HG02981 (cell line): ENCODE measurements around the gene PDE2A.

Source experiments
- ATAC-seq: cut with Tn5 transposase; IDR thresholded peaks from one replicate; pipeline ENCODE4 v1.9.1; 2021; ENCODE audit warnings: mild to moderate bottlenecking, moderate library complexity; ENCODE audit not compliant: unreplicated experiment

The PDE2A gene

DNA sequence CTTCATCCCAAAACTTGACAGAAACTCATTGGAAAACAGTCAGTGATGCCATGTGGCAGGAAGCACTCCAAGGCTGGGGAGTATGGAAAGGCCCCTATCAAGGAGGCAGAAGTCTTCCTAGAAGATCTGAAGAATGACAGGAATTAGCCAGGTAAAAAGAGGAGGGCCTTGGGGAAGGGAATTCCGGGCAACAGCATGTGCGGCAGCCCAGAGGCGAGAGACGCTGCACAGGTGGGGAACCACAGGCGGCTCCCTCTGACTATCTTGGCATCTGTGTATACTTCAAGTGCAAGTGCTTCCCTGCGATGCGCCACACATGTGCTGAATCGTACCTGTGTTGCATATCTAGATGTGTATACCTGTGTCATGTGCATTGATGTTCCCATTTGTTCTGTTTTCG, 12.7 kb downstream of the PDE2A start:
- ATAC-seq: no peak

DNA sequence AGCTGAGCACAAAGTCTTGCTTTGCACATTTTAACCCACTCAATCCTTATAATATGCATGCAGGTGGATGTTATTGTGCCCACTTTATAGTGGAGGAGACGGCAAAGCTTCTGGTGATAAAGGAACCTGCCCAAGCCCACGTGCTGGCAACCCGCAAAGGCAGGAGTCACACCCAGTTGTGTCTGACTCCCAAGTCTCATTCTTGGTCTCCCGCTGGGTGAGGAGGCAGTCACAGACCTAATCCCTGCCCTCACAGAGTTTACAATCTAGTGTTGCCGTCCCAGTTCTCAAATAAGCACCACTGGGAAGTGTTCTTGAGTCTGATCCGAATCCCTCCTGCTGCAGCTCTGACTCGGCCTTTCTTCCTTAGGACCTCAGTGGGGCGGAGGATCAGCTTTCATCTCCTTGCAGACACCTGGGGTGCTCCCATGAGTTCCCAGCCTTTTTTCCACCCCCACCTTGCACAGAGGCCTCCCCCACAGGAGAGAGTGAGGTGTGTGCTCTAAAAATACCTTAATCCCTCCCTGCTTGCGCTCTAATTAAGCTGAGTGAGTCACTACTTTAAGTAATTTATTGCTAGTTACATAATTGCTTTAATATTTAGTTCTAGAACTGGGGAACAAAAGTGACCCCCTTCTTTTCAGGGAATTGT, 15.1 kb downstream of the PDE2A start:
- ATAC-seq: no peak

GRCh38 chr11:72657411-72658100, 16.7 kb downstream of the PDE2A start:
- no peak for ATAC-seq

GRCh38 chr11:72655896-72656464, 18.2 kb downstream of the PDE2A start:
- ATAC-seq: no peak

GRCh38 chr11:72655014-72655413, 19.2 kb downstream of the PDE2A start:
- ATAC-seq: no peak

DNA sequence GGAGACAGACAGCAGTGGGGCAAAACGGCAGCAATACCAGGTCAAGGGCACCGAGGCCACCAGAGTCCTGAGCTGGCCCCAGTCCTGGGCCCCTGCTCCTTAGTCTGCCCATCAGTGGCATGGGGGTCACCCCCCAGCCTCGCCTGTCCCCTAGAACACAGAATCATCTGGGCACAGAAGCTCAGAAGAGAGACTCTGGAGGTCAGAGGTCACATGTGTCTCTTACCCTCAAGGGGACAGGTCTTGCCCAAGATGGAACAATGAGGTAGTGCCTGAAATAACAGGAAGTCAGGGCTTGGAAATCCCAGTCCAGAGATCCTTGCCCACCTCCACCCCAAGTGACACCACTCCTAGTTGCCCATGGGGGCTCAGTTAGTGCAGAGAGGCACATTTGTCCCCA, 20.6 kb downstream of the PDE2A start:
- no peak for ATAC-seq

DNA sequence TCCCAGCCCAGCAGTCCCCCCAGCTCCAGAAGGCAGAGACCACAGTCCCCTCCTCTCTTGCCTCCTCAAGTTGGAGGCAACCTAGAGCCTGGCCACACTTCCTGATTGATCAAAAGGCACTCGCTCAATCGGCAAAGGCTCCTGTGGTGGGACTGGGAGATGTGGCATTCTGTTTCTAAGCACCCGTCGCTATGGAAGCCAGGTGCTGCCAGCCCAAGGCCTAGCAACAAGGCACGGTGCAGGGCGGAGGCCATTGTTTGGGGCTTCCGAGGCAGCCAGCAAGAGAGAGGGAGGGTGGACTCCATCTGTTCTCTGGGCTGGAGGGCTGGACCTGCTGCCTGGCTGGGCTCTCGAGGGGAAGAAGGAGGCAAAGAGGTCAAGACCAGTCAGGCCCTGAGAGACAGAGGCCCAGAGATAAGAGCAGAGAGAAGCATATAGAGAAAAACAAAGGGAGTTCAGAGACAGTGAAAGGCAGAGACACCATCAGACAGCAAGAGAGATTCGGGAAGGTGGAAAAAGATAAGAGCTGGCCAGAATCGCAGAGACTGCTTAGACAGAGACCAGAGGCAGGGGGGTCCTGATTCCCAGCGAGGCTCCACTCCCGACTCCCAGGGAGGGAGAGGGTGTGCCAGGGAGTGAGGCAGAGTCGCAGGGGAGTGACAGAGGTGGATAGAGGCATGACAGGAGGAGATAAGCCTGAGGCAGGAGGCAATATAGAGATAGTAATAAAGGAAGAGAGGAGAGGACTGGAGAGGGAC, 21.2 kb downstream of the PDE2A start:
- no peak for ATAC-seq

DNA sequence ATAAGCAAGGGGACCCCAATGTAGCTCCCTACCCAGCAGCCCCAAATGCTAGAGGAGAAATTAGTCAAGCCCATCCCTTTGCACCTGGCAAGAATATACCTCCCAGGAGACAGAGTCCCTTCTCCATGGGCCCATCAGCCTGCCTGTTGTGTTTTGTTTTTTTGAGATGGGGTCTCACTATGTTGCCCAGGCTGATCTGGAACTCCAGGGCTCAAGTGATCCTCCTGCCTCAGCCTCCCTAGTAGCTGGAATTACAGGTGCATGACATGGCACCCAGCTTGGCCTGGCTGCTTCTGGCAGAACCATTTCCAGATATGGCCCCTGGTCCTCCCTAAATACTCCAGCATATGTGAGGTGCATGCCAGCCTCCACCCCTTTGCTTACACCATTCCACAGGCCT, 22.1 kb downstream of the PDE2A start:
- no peak for ATAC-seq

DNA sequence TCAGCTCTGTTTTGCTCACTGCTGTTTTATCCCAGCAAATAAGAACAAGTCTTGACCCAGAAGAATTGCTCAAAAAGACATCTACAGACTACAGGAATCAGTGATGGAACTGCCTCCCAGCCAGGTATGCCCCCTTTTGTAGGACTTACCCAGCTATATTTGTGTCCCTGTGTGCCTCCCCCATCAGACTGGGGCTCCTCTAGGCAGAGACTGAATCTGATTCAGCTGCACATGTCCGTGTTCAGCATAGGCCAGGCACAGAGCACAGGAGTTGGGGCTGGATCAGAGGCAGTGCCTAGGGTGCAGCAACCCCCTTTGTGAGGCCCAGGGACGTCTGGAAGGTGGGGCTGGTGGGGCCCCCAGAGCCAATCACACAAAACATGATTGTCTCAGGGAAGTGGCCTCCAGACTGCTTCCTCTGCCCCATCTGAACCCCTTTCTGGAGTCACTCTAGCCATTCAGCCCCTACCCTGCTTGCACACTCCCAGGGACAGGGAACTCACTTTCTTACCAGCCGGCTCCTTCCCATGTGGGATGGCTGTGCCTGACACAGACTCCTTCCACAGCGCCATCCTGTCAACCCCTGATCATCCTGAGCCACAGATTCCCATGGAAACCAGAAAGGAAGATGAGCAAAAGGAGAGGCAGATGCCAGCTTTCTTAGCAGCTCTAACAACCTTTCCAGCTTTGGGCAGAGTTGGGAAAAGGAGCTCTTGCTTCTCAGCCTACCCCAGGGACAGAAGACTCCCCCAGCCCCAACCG, 24.8 kb downstream of the PDE2A start:
- no peak for ATAC-seq

DNA sequence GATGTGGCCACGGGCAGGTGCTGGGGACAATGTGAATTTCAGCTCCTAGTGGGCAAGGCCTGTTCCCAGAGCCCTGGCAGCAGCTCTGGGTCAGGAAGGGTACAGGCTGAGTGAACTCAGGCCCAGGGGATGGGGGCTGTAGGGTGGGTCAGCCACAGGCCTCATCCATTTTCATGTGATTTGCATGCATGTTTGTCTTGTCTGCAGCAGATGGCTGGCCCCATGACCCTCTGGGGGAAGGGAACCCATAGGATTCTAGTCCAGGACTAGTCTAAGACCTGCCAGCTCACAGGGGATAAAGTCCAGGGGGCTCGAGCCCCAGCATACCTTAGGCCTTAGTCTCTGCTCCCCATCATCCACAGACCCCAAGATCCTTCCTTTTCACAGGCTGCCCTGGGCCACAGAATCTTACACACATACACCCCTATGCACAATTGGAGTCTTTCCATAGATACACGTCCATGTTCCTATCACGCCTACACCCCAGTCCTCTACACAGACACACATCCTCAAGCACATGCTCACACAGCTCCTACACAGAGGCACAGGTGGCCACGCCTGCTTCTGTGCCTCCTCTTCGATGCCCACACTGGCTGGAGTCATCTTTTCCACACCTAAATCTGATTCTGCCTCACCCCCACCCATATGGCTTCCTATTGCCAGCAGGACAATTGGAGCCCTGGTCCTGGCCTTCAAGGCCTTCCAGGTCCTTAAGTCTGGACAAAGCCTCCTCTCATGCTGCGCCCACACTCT, 25.7 kb downstream of the PDE2A start:
- no peak for ATAC-seq

- no peak for ATAC-seq
Measured at GRCh38 chr11:72647882-72648281, 26.3 kb downstream of the PDE2A start.

DNA sequence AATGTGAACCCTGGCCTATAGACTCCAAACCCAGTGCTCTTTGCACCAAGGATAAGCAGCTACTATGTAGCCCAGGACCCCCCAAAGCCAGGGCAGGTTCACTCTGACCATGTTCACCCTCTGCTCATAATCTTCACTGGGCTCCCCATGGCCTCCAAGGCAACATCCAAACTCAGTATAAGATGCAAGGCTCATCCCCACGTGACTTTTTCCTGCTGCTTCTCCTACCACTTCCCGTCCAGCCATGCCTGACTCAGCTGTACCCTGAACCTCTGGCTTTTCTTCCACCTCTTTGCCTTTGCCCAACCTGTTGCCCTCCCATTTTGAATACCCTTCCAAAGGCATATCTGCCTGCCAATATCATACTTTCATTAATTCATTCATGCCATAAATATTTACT, 27.8 kb downstream of the PDE2A start:
- ATAC-seq: no peak

GRCh38 chr11:72646024-72646423, 28.2 kb downstream of the PDE2A start:
- ATAC-seq: no peak

GRCh38 chr11:72643547-72643946, 30.7 kb downstream of the PDE2A start:
- ATAC-seq: no peak

- ATAC-seq: no peak
Measured at GRCh38 chr11:72642884-72643522, 31.2 kb downstream of the PDE2A start.

DNA sequence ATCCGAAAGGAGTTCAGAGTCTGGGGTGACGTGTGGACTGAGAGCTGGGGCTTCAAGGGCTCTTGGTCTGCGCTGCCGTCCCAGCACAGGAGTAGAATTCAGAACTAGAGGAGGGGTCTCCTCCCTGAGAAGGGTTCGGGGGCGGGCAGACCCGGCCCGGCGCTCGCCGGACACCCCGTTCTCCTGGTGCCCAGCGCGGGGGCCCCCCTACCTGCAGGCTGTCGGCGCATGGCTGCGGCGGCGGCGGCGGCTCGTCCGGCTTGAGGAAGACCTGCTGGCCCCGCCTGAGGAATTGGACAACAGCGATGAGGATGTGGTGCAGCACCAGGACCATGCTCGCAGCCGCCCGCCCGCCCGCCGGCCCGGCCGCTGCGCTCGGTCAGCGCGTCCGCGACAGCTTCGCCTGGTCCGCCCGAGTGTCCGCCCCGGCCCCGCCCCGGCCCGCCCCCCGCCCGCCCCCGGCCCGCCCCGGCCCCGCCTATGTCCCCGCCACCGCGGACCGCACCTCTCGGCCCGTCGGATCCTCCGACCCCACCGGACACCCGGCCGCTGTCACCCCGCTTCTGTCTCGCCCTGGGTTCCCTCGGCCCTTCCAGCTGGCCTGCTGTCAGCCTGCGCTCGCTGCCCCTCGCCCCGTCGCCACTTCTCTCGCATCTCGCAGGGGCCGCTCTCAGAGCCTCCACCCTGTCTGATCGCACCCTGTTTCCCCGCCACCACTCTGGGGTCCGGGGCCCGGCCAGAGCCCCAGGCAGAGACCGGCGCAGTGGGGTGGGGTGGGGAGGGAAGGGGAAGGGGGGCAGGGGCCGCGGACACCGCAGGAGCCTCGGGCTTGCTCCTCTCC, 32.0 kb downstream of the PDE2A start:
- no peak for ATAC-seq

- ATAC-seq: no peak
Measured at GRCh38 chr11:72641522-72642042, 32.6 kb downstream of the PDE2A start.

GRCh38 chr11:72639502-72640375, 34.5 kb downstream of the PDE2A start:
- ATAC-seq: no peak
